OCI-LY1 (cell line): ENCODE data around the gene CAPN11.

Source experiments
- CTCF ChIP-seq: fragments of 200-600 bp; sonication (generic), shearing (Covaris generic); IDR thresholded peaks from 2 replicates; pipeline ENCODE4 v1.5.1; 2017; ENCODE audit warnings: mild to moderate bottlenecking, antibody characterized with exemption, low read length, moderate library complexity, mixed read lengths
- EZH2 ChIP-seq: fragments of 200-600 bp; sonication (generic), shearing (Covaris generic); IDR thresholded peaks from 2 replicates; pipeline ENCODE4 v1.8.0; 2017; ENCODE audit warnings: borderline replicate concordance, mixed run types, mild to moderate bottlenecking, antibody characterized with exemption, low read length, moderate library complexity, mixed read lengths

- TF ChIP-seq CTCF (no peak), EZH2 (no peak)
Observed at GRCh38 chr6:44161997-44162338, 3.3 kb downstream of the CAPN11 start.
